Fibroblast of skin of right biceps (primary cell): ENCODE data around the gene SLC25A28.
"Not testable (repeated sequence)": the region's sequence is repeated elsewhere in the genome, so short reads cannot be mapped to it uniquely, and the experiment has no call there.

Experiments used
- DNase-seq: peaks from one replicate; pipeline ENCODE4 v3.0.0-alpha.2; 2013

The SLC25A28 gene

GRCh38 chr10:99625124-99625523 lies 4.9 kb upstream of the SLC25A28 start:
- DNase-seq, result not testable (repeated sequence)

- DNase-seq, result no peak
Observed at GRCh38 chr10:99623919-99624318, 3.7 kb upstream of the SLC25A28 start.

DNA sequence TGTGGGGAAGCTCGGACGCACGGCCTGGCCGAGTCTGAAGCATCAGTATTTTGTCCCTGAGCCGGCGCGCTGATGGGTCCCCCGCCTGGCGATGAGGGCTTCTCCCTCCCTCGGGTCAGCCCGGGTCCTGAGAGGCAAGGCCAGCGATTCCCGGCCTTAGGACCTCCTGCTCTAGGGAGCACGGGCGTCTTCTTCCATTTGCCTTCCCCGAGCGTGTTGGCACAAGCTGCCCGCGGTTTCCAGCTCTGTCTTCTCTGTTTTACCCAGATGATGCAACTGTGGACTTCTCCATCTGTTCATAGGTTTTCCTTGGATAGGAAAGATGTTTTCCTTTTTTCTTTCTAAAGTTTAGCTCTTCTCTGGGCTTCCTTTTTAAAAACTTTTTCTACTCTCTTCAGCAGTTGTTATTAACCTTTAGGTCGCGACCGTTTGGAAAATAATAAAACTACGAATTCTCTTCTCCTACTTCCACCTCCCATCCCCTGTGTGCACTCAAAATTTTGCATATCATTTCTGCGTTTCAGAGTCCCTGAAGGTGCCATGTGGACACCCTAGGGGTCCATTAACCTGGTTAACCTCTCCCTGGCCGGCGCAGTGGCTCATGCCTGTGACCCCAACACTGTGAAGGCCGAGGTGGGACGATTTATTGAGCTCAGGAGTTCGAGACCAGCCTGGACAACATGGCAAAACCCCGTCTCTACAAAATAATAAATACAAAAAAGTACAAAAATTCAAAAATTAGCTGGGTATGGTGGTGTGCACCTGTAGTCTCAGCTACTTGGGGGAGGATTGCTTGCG lies 1.4 kb upstream of the SLC25A28 start:
- no peak for DNase-seq

GRCh38 chr10:99620711-99621453 lies 643 bp upstream of the SLC25A28 start:
- peak; percentile 96 for DNase-seq

DNA sequence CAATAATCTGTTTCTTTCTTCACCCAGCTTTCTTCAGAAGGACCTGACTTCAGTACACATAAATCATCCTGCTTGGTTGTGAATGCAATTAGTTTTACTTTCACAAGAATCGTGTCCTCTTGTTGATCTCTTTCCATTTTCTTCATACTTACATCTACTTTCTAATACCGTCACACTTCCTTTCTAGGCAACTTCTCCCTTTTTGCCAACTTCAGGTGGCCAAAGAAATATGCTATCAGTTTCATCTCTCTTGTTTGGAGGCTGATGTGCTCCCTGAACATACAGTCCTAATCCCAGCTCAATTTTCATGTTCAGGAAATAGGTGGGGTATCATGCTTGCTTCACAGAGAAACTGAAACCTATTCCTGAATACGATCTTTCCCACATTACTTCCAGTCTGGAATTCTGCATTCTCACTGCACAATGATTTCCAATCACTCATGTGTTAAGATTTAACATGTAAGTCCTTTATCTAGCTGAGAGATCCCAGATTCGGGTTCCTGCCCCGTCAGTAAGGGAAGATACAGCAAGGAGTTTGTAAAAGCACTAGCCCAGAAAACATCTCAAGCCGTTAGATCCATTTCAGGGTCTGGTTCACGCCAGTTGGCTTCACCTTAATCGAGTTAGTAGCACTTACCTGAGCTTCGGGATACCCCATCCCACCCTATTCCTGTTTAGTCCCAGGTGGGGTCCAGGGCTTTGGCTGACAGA lies 994 bp downstream of the SLC25A28 start:
- DNase-seq, result no peak

- DNase-seq, result no peak
Observed at GRCh38 chr10:99617696-99618095, 2.5 kb downstream of the SLC25A28 start.

DNA sequence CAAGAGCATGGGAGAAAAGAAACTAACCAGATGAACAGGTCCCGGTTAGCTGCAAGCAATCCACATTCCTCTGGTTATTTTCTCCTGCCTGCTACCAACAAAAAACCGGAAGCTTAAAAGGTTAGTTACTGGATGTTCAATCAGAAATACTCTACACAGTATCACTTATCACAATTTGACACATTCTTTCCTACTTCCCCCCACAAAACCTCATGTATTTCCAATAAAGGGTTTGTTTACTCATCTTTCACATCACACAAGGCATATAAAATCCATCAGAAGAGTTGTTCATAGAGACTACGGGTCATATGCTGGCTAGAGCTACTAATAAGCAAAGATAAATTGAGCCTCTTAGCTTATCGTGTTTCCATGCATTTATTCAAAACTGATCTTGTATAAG lies 4.8 kb downstream of the SLC25A28 start:
- DNase-seq, result no peak

- peak; percentile 58 for DNase-seq
Observed at GRCh38 chr10:99612167-99612831, 7.9 kb downstream of the SLC25A28 start.

GRCh38 chr10:99611326-99611725 lies 8.9 kb downstream of the SLC25A28 start:
- DNase-seq, result no peak

- no peak for DNase-seq
Observed at GRCh38 chr10:99610221-99610620, 10.0 kb downstream of the SLC25A28 start.

GRCh38 chr10:99609186-99609585 lies 11.1 kb downstream of the SLC25A28 start:
- no peak for DNase-seq

DNA sequence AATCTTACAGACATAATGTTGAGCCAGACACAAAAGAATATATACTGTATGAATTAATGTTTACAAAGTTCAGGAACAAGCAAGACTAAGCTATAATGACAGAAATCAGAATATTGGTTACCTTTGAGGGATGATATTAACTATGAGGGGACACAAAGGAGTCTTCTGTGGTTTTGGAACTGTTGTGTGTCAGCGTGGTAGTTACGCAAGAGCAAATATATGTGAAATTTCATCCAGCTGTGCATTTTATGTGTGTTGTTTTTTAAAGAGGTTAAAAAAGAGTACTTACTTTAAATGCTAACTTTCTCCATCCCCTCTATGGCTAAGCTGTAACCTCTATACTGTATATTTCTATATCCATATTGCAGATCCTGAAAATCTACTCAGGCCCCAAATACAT lies 14.9 kb downstream of the SLC25A28 start:
- DNase-seq, result no peak

DNA sequence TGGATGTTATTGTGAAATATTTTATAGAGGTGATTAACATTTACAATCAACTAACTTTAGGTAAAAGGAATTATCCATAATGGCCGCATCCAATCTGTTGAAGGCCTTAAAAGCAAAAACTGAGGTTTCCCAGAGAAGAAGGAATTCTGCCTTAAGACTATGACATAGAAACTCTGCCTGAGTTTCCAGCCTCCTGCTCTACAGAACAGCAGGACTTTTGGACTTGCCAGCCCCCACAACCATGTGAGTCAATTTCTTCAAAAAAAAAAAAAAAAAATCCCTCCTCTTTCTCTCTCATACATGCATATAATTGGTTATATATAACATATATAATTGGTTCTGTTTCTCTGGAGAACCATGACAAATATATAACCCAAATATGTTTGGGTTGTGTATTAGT lies 15.4 kb downstream of the SLC25A28 start:
- no peak for DNase-seq

DNA sequence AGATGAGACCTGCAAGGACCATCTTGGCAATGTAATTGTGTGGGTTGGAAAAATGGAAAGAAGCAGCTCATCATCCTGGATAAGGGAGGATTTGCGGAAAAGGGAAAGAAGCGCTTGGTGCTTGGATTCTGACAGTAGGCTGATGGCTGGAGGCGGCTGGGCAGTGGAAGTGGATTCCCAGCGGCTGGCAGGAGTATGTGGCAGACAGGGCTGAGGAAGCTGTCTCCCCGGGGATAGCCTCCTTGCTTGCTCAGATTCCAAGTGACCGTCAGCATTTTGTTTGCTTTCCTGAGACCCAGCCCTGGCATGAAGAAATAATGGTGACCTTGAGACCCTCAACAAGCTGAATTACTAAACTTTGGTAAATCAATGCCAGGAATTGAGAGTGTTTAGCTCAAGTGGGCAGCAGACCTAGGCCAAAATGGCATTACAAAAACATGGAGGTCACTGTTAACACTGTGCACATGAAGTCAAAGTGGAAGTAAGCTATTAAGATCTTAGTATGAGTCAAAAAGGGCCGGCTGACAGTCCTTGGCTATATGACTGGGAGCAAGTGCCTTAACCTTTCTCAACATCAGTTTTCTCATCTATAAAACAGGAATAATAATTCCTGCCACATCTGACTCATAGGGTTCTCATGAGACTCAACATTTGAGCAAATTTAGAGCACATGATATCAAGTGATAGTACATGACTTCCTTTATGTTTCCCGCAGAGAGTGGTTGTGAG lies 21.3 kb downstream of the SLC25A28 start:
- DNase-seq, result no peak

DNA sequence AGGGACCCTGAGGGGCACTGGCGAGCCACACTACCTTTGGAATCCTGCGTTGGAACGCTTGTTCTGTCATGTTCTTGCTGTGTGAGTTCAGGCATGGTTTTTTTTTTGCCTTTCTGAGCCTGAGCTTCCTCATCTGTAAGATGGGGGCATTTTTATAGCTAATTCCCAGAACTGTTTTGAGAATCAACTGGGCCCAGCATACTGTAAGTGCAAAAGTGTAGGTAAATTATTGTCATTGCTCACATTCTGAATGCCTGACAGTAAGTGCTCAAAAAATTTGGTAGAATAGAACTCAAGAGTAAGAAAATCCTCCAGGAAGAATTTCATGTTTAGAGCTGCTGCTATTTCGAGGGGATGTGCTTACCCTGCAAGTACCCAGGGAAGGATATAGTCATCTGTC lies 22.2 kb downstream of the SLC25A28 start:
- DNase-seq, result no peak

DNA sequence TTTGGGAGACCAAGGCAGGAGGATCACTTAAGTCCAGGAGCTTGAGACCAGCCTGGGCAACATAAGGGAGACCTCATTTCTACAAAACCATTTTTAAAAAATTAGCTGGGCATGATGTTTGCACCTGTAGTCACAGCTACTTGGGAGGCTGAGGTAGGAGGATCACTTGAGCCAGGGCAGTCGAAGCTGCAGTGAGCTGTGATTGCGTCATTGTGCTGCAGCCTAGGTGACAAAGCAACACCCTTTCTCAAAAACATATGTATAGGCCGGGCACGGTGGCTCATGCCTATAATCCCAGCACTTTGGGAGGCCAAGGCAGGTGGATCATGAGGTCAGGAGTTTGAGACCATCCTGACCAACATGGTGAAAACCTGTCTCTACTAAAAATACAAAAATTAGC lies 23.5 kb downstream of the SLC25A28 start:
- DNase-seq, result not testable (repeated sequence)

- peak; percentile 2 for DNase-seq
Observed at GRCh38 chr10:99595770-99596465, 24.3 kb downstream of the SLC25A28 start.

GRCh38 chr10:99595236-99595635 lies 25.0 kb downstream of the SLC25A28 start:
- DNase-seq, result no peak

GRCh38 chr10:99593312-99593711 lies 26.9 kb downstream of the SLC25A28 start:
- no peak for DNase-seq

- DNase-seq, result no peak
Observed at GRCh38 chr10:99590799-99591198, 29.4 kb downstream of the SLC25A28 start.

GRCh38 chr10:99583687-99584086 lies 36.6 kb downstream of the SLC25A28 start:
- no peak for DNase-seq

- DNase-seq, result no peak
Observed at GRCh38 chr10:99582255-99582770, 37.9 kb downstream of the SLC25A28 start.
